GM18907 (cell line): ENCODE measurements around the gene P3H3.

Experiments used
- ATAC-seq: cut with Tn5 transposase; IDR thresholded peaks from one replicate; pipeline ENCODE4 v1.9.1; 2021; ENCODE audit warnings: mild to moderate bottlenecking, moderate library complexity; ENCODE audit not compliant: unreplicated experiment

Gene P3H3

DNA sequence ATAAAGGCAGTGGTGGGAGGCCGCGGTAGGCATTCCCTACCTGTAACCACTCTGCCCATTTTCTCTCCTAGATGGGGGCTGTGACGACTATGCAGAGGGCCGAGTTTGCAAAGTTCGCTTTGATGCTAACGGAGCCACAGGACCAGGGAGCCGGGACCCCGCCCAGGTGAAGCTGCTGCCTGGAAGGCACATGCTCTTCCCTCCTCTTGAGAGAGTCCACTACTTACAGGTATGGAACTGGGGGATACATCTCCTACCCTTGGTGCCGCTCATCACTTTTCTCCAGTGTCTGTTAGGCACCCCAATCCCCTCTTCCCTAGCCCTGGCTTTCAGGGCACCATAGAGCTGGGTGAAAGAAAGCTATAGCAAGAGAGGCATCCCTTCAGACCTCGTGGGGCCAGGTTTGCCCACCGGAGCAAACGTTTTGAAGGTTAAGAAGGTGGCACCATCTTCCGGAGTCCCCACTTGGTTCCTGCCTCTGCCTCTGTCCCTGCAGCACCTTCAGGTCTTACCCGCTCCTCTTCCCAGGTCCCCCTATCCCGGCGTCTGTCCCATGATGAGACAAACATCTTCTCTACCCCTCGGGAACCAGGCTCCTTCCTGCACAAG, 2.0 kb upstream of the P3H3 start:
- no peak for ATAC-seq

- ATAC-seq, result no peak
Measured at GRCh38 chr12:6826734-6827436, 1.3 kb upstream of the P3H3 start.

GRCh38 chr12:6827437-6827911, 733 bp upstream of the P3H3 start:
- ATAC-seq, result no peak

- no peak for ATAC-seq
Measured at GRCh38 chr12:6828781-6829535, 751 bp downstream of the P3H3 start.

- ATAC-seq, result no peak
Measured at GRCh38 chr12:6829536-6830220, 1.5 kb downstream of the P3H3 start.

DNA sequence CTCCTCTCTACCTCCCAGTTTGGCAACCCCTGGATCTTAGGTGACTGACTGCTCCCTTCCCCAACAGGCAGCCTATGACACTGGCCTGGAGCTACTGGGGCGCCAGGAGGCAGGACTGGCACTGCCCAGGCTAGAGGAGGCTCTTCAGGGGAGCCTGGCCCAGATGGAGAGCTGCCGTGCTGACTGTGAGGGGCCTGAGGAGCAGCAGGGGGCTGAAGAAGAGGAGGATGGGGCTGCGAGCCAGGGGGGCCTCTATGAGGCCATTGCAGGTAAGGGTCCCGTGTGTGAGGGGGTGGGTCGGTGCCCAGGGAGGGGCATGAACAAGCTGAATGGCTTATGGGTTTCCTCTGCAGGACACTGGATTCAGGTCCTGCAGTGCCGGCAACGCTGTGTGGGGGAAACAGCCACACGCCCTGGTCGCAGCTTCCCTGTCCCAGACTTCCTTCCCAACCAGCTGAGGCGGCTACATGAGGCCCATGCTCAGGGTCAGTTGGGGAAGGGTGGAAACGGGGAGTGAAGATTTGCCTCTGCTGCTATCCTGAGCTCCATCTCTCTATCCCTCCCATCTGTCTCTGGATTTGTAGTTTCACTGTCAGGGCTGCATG, 2.2 kb downstream of the P3H3 start:
- no peak for ATAC-seq

DNA sequence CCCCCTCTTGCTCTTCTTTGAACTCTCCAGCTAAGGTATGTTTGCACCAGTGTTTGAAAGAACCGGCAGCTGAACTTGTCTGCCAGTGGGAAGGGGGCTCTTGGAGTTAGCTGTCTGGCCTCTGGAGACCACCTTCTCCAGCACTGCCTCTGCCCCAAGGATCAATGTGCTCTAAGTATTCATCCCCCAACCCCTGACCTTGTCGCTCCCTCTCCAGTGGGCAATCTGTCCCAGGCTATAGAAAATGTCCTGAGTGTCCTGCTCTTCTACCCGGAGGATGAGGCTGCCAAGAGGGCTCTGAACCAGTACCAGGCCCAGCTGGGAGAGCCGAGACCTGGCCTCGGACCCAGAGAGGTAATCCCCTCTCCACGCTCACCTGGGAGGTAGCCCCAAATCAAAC, 2.8 kb downstream of the P3H3 start:
- no peak for ATAC-seq

- ATAC-seq, result no peak
Measured at GRCh38 chr12:6831450-6831995, 3.3 kb downstream of the P3H3 start.

DNA sequence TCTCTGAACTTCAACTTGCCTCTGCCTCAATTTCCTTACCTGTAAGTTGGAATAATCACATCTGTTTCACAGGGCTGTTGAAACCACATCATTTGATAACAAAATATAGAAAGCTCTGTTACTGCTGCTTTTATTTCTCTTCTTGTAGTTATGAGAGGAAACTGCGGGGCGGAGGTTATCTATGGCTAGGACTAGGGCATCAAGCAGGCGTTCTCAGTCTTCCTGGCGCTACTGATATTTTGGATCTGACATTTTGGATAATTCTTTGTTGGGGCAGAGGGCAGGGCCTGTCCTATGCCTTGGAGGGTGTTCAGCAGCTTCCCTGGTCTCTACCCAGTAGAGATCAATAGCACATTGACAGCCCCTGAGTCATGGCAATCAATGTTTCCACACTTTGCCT, 3.9 kb downstream of the P3H3 start:
- no peak for ATAC-seq

DNA sequence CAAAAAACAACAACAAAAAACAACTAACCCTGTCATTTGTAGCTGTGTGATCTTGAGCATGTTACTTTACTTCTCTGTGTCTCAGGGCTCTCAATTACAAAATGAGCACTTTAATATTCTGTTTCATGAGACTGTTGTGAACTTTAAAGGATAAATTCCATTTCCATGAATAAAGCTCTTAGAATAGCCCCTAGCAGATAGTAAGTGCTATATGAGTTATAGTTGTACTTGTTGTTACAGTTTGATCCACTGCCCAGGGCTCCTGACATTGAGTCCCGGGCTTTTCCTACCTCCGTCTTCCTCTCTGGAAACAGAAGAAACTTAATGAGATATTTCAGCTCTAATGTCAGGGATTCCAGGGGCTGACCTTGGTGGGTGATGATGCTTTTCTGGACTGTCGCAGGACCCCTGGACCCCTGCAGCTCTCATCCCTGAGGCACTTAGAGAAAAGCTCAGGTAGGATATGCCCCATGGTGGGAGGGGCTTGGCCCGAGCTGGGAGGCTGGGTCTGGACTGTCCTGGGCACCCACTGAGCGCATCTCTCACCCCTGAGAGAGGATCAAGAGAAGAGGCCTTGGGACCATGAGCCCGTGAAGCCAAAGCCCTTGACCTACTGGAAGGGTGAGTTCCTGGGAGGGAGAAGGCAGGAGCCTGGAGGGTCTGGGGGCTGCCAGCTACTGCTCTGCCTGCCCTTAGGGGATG, 5.1 kb downstream of the P3H3 start:
- ATAC-seq, result no peak

GRCh38 chr12:6834254-6834653, 6.0 kb downstream of the P3H3 start:
- ATAC-seq, result no peak

GRCh38 chr12:6834873-6835272, 6.7 kb downstream of the P3H3 start:
- ATAC-seq, result no peak

DNA sequence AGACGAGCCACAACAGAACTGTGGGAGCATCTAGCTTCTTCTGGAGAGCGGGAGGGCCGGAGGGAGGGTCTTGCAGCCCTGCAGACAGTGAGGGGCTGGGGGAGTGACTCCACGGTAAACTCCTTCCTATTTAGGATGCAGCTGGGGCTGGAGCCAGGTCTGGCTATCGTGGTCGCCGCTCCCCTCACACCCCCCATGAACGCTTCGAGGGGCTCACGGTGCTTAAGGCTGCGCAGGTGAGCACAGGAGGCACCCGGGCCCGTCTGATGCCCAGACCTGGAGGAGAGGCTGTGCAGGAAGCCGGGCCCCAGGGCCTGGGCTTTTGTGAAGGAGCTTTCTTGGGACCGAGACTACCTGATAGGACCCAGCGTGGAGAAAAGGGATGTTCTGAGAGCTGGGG, 8.6 kb downstream of the P3H3 start:
- ATAC-seq, result no peak

GRCh38 chr12:6837370-6838060, 9.3 kb downstream of the P3H3 start:
- ATAC-seq, result no peak

GRCh38 chr12:6838854-6839253, 10.6 kb downstream of the P3H3 start:
- no peak for ATAC-seq

DNA sequence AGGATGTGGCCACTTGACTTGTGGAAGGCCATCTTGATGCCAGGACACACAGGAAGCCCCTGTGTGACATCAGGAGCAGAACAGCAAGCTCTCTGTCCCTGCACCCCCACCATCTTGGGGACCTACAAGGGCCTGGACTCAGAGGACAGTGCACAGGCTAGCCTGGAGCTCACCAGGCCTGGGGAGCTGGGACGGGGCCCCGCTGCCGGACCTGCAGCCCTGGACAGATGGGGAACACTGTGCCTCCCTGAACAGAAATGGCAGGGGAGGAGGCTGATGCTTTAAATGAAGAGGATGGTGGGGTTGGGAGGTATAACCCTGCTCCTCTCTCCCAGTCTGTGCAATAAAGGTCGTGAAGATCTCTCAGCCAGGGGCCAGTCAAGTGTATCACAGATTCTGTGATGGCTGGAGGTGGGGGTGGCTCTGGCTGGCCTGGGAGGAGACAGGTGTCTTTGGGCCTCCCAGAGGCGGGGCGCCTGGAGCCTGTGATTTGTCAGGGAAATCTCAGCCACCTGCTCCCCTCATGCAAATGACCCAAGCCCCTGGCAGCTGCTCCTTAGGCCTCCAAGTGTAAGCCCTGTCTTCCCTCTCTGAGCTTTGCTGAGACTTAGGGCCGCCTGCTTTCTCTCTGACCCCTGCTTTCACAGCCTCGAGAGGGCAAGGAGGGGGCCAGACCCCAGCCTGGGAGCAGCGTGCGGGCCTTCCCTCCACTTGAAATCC, 11.4 kb downstream of the P3H3 start:
- peak; percentile 63 for ATAC-seq

DNA sequence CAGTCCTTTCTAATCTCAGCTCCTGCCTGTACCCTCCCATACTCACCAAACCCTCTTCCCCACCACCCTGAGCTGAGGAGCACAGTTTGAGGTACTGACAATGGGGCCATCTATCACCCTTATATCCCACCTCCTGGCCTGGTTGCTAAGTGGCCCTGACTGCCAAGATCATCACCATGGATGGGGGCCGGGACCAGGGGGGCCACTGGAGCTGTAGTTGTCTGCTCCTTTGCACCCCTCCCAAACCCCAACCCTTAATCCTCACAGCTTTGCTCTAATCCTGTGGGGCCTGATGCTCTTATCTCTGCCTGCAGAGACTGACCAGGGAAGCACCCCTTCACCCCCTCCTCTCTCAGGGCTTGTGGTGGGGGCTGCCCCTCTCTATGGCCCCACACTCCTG, 12.1 kb downstream of the P3H3 start:
- ATAC-seq, result no peak

GRCh38 chr12:6840761-6841515, 12.7 kb downstream of the P3H3 start, which contains the start of gene GNB3:
Gene GNB3, plus strand, starts transcription at chr12:6840925. Its CDS starts 363 bp downstream, at chr12:6841288.
- ATAC-seq, result no peak
